ENCODE results near the gene TSPAN18. TPM values are rescaled to one million over a fixed set of nuclear protein-coding genes. Genes with fewer than 3 reads are reported as not detected.

Gene TSPAN18
- total and polyA plus RNA-seq, 10 of the 15 experiments (the other 5 are each of a cell fraction or from before 2014, with no cell fraction given) = 0.02 to 0.77 (median 0.13) TPM; not detected in 1

DNA sequence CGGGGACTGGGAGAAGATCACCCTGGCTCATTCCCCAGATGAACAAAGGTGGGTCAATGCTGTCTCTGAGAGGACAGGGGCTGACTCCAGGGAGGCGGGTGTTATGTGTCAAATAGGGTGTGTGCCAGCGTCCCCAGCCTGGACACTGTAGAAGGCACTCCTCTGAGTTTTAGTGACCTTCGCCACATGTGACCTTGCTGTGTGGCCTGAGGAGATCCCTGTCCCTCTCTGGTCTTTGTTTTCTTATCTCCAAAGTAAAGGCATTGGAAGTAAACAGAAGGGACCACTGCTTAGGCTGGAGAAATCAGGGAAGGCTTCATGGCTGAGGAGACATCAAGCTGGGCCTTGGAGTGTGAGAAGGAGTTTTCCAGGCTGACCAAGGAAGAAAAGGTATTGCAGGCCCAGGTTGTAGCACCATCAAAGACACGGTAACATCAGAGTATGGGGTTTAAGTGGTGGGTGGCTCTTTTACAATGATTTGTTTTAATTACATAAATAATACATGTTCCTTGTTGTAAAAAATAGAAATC is 149.5 kb downstream of the TSPAN18 start:
- FAIRE-seq (no peak), ATAC-seq (no peak), DNase-seq (ENCODE audit: low read depth, low spot score) (no peak)
- Histone ChIP-seq H3K9ac (ENCODE audit: control insufficient read depth, insufficient read depth, low read length) (no peak overlapping the region), H3K79me2 (ENCODE audit: control insufficient read depth, insufficient read depth, low read length) (no peaks in the 10 kb centered on the region), H3K9me3 (replicated peaks; ENCODE audit: control insufficient read depth, insufficient read depth, low read length) (peaks cover 1% of the 10 kb centered on the region; the same call in 1 of the 3 replicates), H3K36me3 (ENCODE audit: control insufficient read depth in 2 of 2, insufficient read depth in 2 of 2, low read length in 1 of 2) (no peaks in the 10 kb centered on the region), H3K4me2 (ENCODE audit: control insufficient read depth, insufficient read depth) (no peak overlapping the region), H2AFZ (ENCODE audit: control insufficient read depth, low read depth, low read length) (no peak overlapping the region), H3K4me1 (ENCODE audit: control insufficient read depth, insufficient read depth, low read length) (peaks cover 4% of the 10 kb centered on the region), H3K27ac (ENCODE audit: control insufficient read depth, insufficient read depth) (no peak overlapping the region), H3K27me3 (replicated peaks in 1 of 2; ENCODE audit: control insufficient read depth in 2 of 2, insufficient read depth in 2 of 2, low read length in 1 of 2) (no peaks in the 10 kb centered on the region; a peak in 1 of 4 replicates), H4K20me1 (ENCODE audit: control insufficient read depth, insufficient read depth) (no peaks in the 10 kb centered on the region), H3K4me3 (no peak overlapping the region)
- TF ChIP-seq CHD4 (IDR thresholded peaks at IDR 0.05) = no peak
- TF ChIP-seq, protein P1, sequence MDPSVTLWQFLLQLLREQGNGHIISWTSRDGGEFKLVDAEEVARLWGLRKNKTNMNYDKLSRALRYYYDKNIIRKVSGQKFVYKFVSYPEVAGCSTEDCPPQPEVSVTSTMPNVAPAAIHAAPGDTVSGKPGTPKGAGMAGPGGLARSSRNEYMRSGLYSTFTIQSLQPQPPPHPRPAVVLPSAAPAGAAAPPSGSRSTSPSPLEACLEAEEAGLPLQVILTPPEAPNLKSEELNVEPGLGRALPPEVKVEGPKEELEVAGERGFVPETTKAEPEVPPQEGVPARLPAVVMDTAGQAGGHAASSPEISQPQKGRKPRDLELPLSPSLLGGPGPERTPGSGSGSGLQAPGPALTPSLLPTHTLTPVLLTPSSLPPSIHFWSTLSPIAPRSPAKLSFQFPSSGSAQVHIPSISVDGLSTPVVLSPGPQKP (IDR thresholded peaks at IDR 0.05; ENCODE audit: low read depth, low read length) = no peak
- ChIA-PET RAD21 (ENCODE audit: unreplicated experiment) (interaction anchor here (0.6 kb wide), 1 partner anchor 60 kb away, joined by 3 read pairs; no protein-coding TSS in a partner anchor), POLR2A (no interaction called here), SMC1A (ENCODE audit: uncharacterized antibody, unreplicated experiment) (interaction anchor here (0.8 to 1.3 kb wide), 3 partner anchors 14 to 101 kb away, joined by 3 to 5 read pairs (median 3); no protein-coding TSS in a partner anchor), CTCF (interaction anchor here (1.7 to 2.1 kb wide), 2 partner anchors 10 to 101 kb away, joined by 4 to 12 read pairs; no protein-coding TSS in a partner anchor)
- intact Hi-C loops (cut with micrococcal nuclease; ENCODE audit: unreplicated experiment) = loop anchor here (5.0 kb wide), 1 partner anchor 49 kb away; no protein-coding TSS in a partner anchor
- BruUV-seq (replicated peaks) = no TSS peak
- 27% methylated on average over 5 of the region's 5 CpGs for WGBS (ENCODE audit: insufficient coverage, insufficient replicate concordance, low lambda C conversion rate, missing lambda C conversion rate)
- in situ Hi-C loops (cut with MboI) = no loop called here

DNA sequence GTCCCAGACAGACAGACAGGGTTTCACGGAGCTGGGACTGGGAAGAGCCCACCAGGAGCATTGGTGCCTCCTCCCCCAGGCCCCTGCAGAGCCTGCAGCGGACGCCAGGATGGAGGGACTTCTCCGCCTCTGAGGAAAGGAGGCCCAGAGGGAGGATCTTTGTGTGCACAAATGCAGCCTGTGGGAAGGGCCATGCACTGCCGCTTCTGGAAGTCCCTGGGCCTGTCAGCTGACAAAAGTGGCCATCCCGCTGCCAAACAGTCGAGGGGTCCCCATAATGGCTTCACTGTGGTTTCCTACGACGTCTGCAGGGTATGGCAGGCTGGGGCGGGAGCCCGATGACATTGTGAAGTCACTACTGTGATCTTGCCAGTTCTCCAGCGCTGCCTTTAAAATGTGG is 150.1 kb downstream of the TSPAN18 start:
- no peaks in the 10 kb centered on the region for H3K4me1 ChIP-seq (ENCODE audit: control insufficient read depth, insufficient read depth, low read length)
- no peaks in the 10 kb centered on the region for H3K79me2 ChIP-seq (ENCODE audit: control insufficient read depth, insufficient read depth, low read length)
- WGBS (ENCODE audit: insufficient coverage, insufficient replicate concordance, low lambda C conversion rate, missing lambda C conversion rate) = 46% methylated on average over 10 of the region's 12 CpGs
- ATAC-seq = no peak
- H3K9me3 ChIP-seq (replicated peaks; ENCODE audit: control insufficient read depth, insufficient read depth, low read length) = no peaks in the 10 kb centered on the region
- H3K36me3 ChIP-seq (ENCODE audit: control insufficient read depth in 2 of 2, insufficient read depth in 2 of 2, low read length in 1 of 2) = no peaks in the 10 kb centered on the region
- intact Hi-C loops (cut with micrococcal nuclease; ENCODE audit: unreplicated experiment) = loop anchor here (5.0 kb wide), 1 partner anchor 50 kb away; no protein-coding TSS in a partner anchor
- no peaks in the 10 kb centered on the region; a peak in 1 of 4 replicates for H3K27me3 ChIP-seq (replicated peaks in 1 of 2; ENCODE audit: control insufficient read depth in 2 of 2, insufficient read depth in 2 of 2, low read length in 1 of 2)
- H3K9ac ChIP-seq (ENCODE audit: control insufficient read depth, insufficient read depth, low read length) = no peak overlapping the region
- H3K4me2 ChIP-seq (ENCODE audit: control insufficient read depth, insufficient read depth) = no peak overlapping the region
- RAD21 ChIA-PET (ENCODE audit: unreplicated experiment) = interaction anchor here (0.6 kb wide), 1 partner anchor 59 kb away, joined by 3 read pairs; no protein-coding TSS in a partner anchor
- no TSS peak for BruUV-seq (replicated peaks)
- SMC1A ChIA-PET (ENCODE audit: uncharacterized antibody, unreplicated experiment) = interaction anchor here (0.8 to 1.3 kb wide), 2 partner anchors 15 to 30 kb away, joined by 3 read pairs; no protein-coding TSS in a partner anchor
- in situ Hi-C loops (cut with MboI) = no loop called here
- no peaks in the 10 kb centered on the region; the same call in 1 of the 2 replicates for H4K20me1 ChIP-seq (ENCODE audit: control insufficient read depth, insufficient read depth)
- FAIRE-seq = no peak
- H3K27ac ChIP-seq (ENCODE audit: control insufficient read depth, insufficient read depth) = no peak overlapping the region
- POLR2A ChIA-PET = no interaction called here
- no peak overlapping the region for H3K4me3 ChIP-seq
- DNase-seq (ENCODE audit: low read depth, low spot score) = no peak
- H2AFZ ChIP-seq (ENCODE audit: control insufficient read depth, low read depth, low read length) = no peak overlapping the region
- CTCF ChIA-PET = interaction anchor here (1.7 kb wide), 1 partner anchor 11 kb away, joined by 4 read pairs; no protein-coding TSS in a partner anchor
- TF ChIP-seq, protein P2, sequence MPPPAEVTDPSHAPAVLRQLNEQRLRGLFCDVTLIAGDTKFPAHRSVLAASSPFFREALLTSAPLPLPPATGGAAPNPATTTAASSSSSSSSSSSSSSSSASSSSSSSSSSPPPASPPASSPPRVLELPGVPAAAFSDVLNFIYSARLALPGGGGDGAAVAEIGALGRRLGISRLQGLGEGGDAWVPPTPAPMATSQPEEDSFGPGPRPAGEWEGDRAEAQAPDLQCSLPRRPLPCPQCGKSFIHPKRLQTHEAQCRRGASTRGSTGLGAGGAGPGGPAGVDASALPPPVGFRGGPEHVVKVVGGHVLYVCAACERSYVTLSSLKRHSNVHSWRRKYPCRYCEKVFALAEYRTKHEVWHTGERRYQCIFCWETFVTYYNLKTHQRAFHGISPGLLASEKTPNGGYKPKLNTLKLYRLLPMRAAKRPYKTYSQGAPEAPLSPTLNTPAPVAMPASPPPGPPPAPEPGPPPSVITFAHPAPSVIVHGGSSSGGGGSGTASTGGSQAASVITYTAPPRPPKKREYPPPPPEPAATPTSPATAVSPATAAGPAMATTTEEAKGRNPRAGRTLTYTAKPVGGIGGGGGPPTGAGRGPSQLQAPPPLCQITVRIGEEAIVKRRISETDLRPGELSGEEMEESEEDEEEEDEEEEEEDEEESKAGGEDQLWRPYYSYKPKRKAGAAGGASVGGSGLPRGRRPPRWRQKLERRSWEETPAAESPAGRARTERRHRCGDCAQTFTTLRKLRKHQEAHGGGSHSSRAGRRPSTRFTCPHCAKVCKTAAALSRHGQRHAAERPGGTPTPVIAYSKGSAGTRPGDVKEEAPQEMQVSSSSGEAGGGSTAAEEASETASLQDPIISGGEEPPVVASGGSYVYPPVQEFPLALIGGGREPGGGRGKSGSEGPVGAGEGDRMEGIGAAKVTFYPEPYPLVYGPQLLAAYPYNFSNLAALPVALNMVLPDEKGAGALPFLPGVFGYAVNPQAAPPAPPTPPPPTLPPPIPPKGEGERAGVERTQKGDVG (CRISPR knock-in tag; IDR thresholded peaks at IDR 0.05) = no peak
- TF ChIP-seq HDAC6 (IDR thresholded peaks at IDR 0.05; ENCODE audit: unreplicated experiment) (no peak), BACH1 (IDR thresholded peaks at IDR 0.05; ENCODE audit: borderline replicate concordance) (no peak), CHD1 (IDR thresholded peaks at IDR 0.05; ENCODE audit: low read depth, low read length) (no peak), KLF5 (IDR thresholded peaks at IDR 0.05; ENCODE audit: partially characterized antibody) (no peak), NFIC (IDR thresholded peaks at IDR 0.05; ENCODE audit: low read depth, low read length) (no peak), NRF1 (conservative IDR thresholded peaks at IDR 0.05; ENCODE audit: low read depth, low read length) (no peak), ZNF207 (IDR thresholded peaks at IDR 0.05; ENCODE audit: borderline replicate concordance) (no peak)
- TF ChIP-seq, protein P3, sequence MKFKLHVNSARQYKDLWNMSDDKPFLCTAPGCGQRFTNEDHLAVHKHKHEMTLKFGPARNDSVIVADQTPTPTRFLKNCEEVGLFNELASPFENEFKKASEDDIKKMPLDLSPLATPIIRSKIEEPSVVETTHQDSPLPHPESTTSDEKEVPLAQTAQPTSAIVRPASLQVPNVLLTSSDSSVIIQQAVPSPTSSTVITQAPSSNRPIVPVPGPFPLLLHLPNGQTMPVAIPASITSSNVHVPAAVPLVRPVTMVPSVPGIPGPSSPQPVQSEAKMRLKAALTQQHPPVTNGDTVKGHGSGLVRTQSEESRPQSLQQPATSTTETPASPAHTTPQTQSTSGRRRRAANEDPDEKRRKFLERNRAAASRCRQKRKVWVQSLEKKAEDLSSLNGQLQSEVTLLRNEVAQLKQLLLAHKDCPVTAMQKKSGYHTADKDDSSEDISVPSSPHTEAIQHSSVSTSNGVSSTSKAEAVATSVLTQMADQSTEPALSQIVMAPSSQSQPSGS (IDR thresholded peaks at IDR 0.05; ENCODE audit: low read length) = no peak
